Neural cell (in vitro differentiated cells): ENCODE results near the gene CDCA8. TPM values are rescaled to one million over a fixed set of nuclear protein-coding genes. Genes with fewer than 3 reads are reported as not detected.

ENCODE experiments used
- H2AFZ ChIP-seq: fragments of 200-600, 300-800 bp; sonication (generic), shearing (Covaris generic); 2 replicates; pipeline ENCODE4 v1.6.0; 2014; ENCODE audit warnings: low read depth, mild to moderate bottlenecking, antibody characterized with exemption, low read length, moderate library complexity
- H3F3A ChIP-seq: fragments of 200-600 bp; shearing (Covaris generic); 2 replicates; pipeline ENCODE4 v1.6.1; 2016; ENCODE audit warnings: mild to moderate bottlenecking, moderate library complexity, mixed read lengths, antibody characterized with exemption, low read length; ENCODE audit not compliant: insufficient read depth, poor library complexity, severe bottlenecking
- H3K27ac ChIP-seq: fragments of 200-600, 300-800 bp; sonication (generic), shearing (Covaris generic); 2 replicates; pipeline ENCODE4 v1.5.1; 2014; ENCODE audit warnings: mild to moderate bottlenecking, low read length, moderate library complexity
- H3K27me3 ChIP-seq: fragments of 300-800, 200-600 bp; sonication (generic), shearing (Covaris generic); 2 replicates; pipeline ENCODE4 v1.6.0; 2014; ENCODE audit warnings: mild to moderate bottlenecking, low read depth, low read length, moderate library complexity; ENCODE audit not compliant: insufficient read depth
- H3K36me3 ChIP-seq: fragments of 300-800, 200-600 bp; sonication (generic), shearing (Covaris generic); 2 replicates; pipeline ENCODE4 v1.5.1; 2014; ENCODE audit warnings: mild to moderate bottlenecking, antibody characterized with exemption, low read length, moderate library complexity; ENCODE audit not compliant: insufficient read depth
- H3K4me2 ChIP-seq: fragments of 300-800, 200-600 bp; sonication (generic), shearing (Covaris generic); 2 replicates; pipeline ENCODE4 v1.6.0; 2014; ENCODE audit warnings: mild to moderate bottlenecking, low read length
- H3K4me3 ChIP-seq: fragments of 300-800, 200-600 bp; sonication (generic), shearing (Covaris generic); 2 replicates; pipeline ENCODE4 v1.5.1; 2014; ENCODE audit warnings: mild to moderate bottlenecking, low read length, moderate library complexity
- H3K79me2 ChIP-seq: fragments of 200-600 bp; shearing (Covaris generic); replicated peaks from 2 replicates; pipeline ENCODE4 v1.6.0; 2014; ENCODE audit warnings: mild to moderate bottlenecking, low read length, moderate library complexity; ENCODE audit not compliant: insufficient read depth
- H3K9ac ChIP-seq: fragments of 300-800, 200-600 bp; sonication (generic), shearing (Covaris generic); 2 replicates; pipeline ENCODE4 v1.6.1; 2016; ENCODE audit warnings: mild to moderate bottlenecking, low read length, mixed read lengths
- H3K9me2 ChIP-seq: fragments of 200-600 bp; shearing (Covaris generic); 2 replicates; pipeline ENCODE4 v1.6.1; 2016; ENCODE audit warnings: mild to moderate bottlenecking, low read length, mixed read lengths; ENCODE audit not compliant: insufficient read depth
- H3K9me3 ChIP-seq: fragments of 200-600, 300-800 bp; sonication (generic), shearing (Covaris generic); 2 replicates; pipeline ENCODE4 v1.6.1; 2016; ENCODE audit warnings: mild to moderate bottlenecking, mixed run types, low read length, moderate library complexity, mixed read lengths
- H4K20me1 ChIP-seq: fragments of 200-600 bp; shearing (Covaris generic); 2 replicates; pipeline ENCODE4 v1.6.1; 2016; ENCODE audit warnings: mild to moderate bottlenecking, mixed run types; ENCODE audit not compliant: insufficient read depth
- EP300 ChIP-seq: fragments of 450-650 bp; conservative IDR thresholded peaks from 2 replicates; pipeline ENCODE4 v1.6.1; 2014; ENCODE audit warnings: antibody characterized with exemption, mild to moderate bottlenecking, moderate library complexity; ENCODE audit not compliant: poor library complexity, severe bottlenecking
- EZH2 ChIP-seq: fragments of 200-600, 300-800 bp; shearing (Covaris generic), sonication (generic); IDR thresholded peaks from 2 replicates; pipeline ENCODE4 v1.6.1; 2014; ENCODE audit warnings: antibody characterized with exemption, low read length, borderline replicate concordance, mild to moderate bottlenecking; ENCODE audit not compliant: insufficient read depth, poor library complexity, severe bottlenecking
- MXI1 ChIP-seq: fragments of 450-650 bp; conservative IDR thresholded peaks from 2 replicates; pipeline ENCODE4 v1.6.1; 2014; ENCODE audit warnings: antibody characterized with exemption, mild to moderate bottlenecking; ENCODE audit not compliant: poor library complexity, severe bottlenecking
- POLR2AphosphoS5 ChIP-seq: IDR thresholded peaks from 2 replicates; pipeline ENCODE4 v1.6.1; 2012
- RAD21 ChIP-seq: fragments of 450-650 bp; conservative IDR thresholded peaks from 2 replicates; pipeline ENCODE4 v1.6.1; 2014; ENCODE audit warnings: antibody characterized with exemption, mild to moderate bottlenecking, moderate library complexity
- SMC3 ChIP-seq: fragments of 450-650 bp; conservative IDR thresholded peaks from 2 replicates; pipeline ENCODE4 v1.6.1; 2014; ENCODE audit warnings: antibody characterized with exemption, mild to moderate bottlenecking, moderate library complexity; ENCODE audit not compliant: poor library complexity
- TAF1 ChIP-seq: IDR thresholded peaks from 2 replicates; pipeline ENCODE4 v1.6.1; 2012; ENCODE audit warnings: low read depth
- polyA plus RNA-seq: library from polyadenylated mRNA; depleted of rRNA; stranded (reverse); fragments of >200 nt; gene quantifications from 2 replicates; pipeline ENCODE4 v1.2.3, GENCODE V29; 2014
- TF ChIP-seq, protein P1 (sequence below): IDR thresholded peaks from 2 replicates; pipeline ENCODE4 v1.6.1; 2012; ENCODE audit warnings: borderline replicate concordance
- TF ChIP-seq, protein P2 (sequence below): fragments of 450-650 bp; IDR thresholded peaks from 2 replicates; pipeline ENCODE4 v1.5.1; 2014; ENCODE audit warnings: antibody characterized with exemption, mild to moderate bottlenecking, moderate library complexity; ENCODE audit not compliant: poor library complexity, severe bottlenecking

The CDCA8 gene
- polyA plus RNA-seq, 1 donor from 2014 or later, result 0.72 TPM

DNA sequence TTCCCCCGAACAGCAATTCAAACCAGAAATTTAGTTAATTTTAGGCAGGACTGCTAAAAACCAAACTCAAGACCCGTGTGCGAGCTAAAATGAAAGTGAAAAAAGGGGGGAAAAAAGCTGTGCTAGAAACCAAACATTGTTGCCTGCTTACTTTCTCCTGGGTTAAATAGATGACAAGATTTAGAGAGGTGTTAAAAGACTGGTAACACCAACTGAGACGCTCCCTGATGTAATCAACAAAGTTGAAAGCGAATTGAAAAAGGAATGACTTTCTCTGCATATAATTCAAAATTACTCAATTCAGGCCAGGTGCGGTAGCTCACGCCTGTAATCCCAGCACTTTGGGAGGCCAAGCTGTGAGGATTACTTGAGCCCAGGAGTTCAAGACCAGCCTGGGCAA lies 6.8 kb downstream of the CDCA8 start:
- Histone ChIP-seq H3K36me3 (no peaks in the 10 kb centered on the region), H3K9me3 (no peaks in the 10 kb centered on the region), H2AFZ (no peak overlapping the region), H3F3A (no peaks in the 10 kb centered on the region), H3K27ac (no peak overlapping the region), H3K27me3 (no peaks in the 10 kb centered on the region), H3K9ac (no peak overlapping the region), H3K4me2 (no peak overlapping the region), H3K79me2 (no peaks in the 10 kb centered on the region), H4K20me1 (no peaks in the 10 kb centered on the region), H3K9me2 (no peaks in the 10 kb centered on the region), H3K4me3 (no peak overlapping the region)
- TF ChIP-seq EP300 (no peak), SMC3 (no peak), EZH2 (no peak), POLR2AphosphoS5 (no peak), MXI1 (no peak), TAF1 (no peak)
- TF ChIP-seq, protein P1, sequence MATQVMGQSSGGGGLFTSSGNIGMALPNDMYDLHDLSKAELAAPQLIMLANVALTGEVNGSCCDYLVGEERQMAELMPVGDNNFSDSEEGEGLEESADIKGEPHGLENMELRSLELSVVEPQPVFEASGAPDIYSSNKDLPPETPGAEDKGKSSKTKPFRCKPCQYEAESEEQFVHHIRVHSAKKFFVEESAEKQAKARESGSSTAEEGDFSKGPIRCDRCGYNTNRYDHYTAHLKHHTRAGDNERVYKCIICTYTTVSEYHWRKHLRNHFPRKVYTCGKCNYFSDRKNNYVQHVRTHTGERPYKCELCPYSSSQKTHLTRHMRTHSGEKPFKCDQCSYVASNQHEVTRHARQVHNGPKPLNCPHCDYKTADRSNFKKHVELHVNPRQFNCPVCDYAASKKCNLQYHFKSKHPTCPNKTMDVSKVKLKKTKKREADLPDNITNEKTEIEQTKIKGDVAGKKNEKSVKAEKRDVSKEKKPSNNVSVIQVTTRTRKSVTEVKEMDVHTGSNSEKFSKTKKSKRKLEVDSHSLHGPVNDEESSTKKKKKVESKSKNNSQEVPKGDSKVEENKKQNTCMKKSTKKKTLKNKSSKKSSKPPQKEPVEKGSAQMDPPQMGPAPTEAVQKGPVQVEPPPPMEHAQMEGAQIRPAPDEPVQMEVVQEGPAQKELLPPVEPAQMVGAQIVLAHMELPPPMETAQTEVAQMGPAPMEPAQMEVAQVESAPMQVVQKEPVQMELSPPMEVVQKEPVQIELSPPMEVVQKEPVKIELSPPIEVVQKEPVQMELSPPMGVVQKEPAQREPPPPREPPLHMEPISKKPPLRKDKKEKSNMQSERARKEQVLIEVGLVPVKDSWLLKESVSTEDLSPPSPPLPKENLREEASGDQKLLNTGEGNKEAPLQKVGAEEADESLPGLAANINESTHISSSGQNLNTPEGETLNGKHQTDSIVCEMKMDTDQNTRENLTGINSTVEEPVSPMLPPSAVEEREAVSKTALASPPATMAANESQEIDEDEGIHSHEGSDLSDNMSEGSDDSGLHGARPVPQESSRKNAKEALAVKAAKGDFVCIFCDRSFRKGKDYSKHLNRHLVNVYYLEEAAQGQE, result no peak
- TF ChIP-seq, protein P2, sequence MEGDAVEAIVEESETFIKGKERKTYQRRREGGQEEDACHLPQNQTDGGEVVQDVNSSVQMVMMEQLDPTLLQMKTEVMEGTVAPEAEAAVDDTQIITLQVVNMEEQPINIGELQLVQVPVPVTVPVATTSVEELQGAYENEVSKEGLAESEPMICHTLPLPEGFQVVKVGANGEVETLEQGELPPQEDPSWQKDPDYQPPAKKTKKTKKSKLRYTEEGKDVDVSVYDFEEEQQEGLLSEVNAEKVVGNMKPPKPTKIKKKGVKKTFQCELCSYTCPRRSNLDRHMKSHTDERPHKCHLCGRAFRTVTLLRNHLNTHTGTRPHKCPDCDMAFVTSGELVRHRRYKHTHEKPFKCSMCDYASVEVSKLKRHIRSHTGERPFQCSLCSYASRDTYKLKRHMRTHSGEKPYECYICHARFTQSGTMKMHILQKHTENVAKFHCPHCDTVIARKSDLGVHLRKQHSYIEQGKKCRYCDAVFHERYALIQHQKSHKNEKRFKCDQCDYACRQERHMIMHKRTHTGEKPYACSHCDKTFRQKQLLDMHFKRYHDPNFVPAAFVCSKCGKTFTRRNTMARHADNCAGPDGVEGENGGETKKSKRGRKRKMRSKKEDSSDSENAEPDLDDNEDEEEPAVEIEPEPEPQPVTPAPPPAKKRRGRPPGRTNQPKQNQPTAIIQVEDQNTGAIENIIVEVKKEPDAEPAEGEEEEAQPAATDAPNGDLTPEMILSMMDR, result no peak

DNA sequence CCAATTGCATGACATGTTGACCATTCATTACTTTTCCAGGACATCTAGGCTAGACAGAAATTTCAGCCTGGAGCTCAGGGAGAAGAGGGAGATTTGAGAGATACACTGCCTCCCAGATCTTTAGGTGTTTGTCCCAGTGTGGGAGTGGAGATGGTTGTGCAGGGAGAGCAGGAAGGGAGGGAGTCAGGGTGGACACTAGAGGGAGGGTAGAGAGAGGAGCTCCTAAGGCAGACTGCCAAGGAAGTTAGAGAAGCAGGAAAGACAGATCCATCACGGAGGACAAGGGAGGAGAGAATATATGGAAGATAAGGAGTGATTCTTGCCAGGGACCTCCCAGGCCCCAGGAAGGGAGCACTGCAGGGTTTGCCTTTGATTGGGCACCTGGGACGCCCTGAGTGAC lies 8.7 kb downstream of the CDCA8 start:
- Histone ChIP-seq H3K36me3 (no peaks in the 10 kb centered on the region), H3K4me2 (no peak overlapping the region), H3K9me3 (no peaks in the 10 kb centered on the region), H3F3A (no peaks in the 10 kb centered on the region), H2AFZ (no peak overlapping the region), H3K9ac (no peak overlapping the region), H3K9me2 (no peaks in the 10 kb centered on the region), H4K20me1 (no peaks in the 10 kb centered on the region), H3K27me3 (no peaks in the 10 kb centered on the region), H3K27ac (no peak overlapping the region), H3K79me2 (no peaks in the 10 kb centered on the region), H3K4me3 (no peak overlapping the region)
- TF ChIP-seq EP300 (no peak), POLR2AphosphoS5 (no peak), MXI1 (no peak), TAF1 (no peak)

DNA sequence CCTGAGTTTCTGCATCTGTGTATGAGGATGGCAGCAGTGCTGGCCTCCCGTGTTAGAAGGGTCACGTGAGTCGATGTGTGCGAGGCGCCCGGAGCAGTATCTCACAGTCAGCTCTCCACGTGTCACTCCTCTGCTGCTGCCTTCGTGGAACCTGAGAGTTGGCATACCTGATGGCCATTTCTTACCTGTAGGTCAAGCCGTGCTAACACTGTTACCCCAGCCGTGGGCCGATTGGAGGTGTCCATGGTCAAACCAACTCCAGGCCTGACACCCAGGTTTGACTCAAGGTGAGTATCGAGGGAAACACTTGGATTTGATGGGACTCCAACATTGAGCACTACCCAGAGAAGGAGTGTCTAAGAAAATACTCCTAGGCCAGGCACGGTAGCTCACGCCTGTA lies 10.7 kb downstream of the CDCA8 start:
- no peaks in the 10 kb centered on the region for H3K9me3 ChIP-seq
- H3K4me3 ChIP-seq, result no peak overlapping the region
- no peak overlapping the region for H3K4me2 ChIP-seq
- TF ChIP-seq, protein P2, result no peak
- no peak for TF ChIP-seq EP300
- no peak for TF ChIP-seq SMC3
- TF ChIP-seq, protein P1, result no peak
- TF ChIP-seq POLR2AphosphoS5, result no peak
- TF ChIP-seq MXI1, result no peak
- no peak for TF ChIP-seq TAF1
- no peak for TF ChIP-seq RAD21
- no peak for TF ChIP-seq EZH2
- H3K27ac ChIP-seq, result no peak overlapping the region
- H3K36me3 ChIP-seq, result no peaks in the 10 kb centered on the region
- no peaks in the 10 kb centered on the region for H3K27me3 ChIP-seq
- H4K20me1 ChIP-seq, result no peaks in the 10 kb centered on the region
- no peak overlapping the region for H3K9ac ChIP-seq
- no peaks in the 10 kb centered on the region for H3K79me2 ChIP-seq
- H2AFZ ChIP-seq, result no peak overlapping the region
- no peaks in the 10 kb centered on the region for H3F3A ChIP-seq
- no peaks in the 10 kb centered on the region for H3K9me2 ChIP-seq
